RPMI8226 (cell line): ENCODE measurements around the gene SLC16A8.
A peak's percentile ranks its signal among the peaks of the same experiment; 100 is the strongest.
"Not testable (repeated sequence)": the region's sequence is repeated elsewhere in the genome, so short reads cannot be mapped to it uniquely, and the experiment has no call there.

Experiments used
- DNase-seq: peaks from one replicate; pipeline ENCODE4 v3.0.0-alpha.2; 2015

Gene SLC16A8

DNA sequence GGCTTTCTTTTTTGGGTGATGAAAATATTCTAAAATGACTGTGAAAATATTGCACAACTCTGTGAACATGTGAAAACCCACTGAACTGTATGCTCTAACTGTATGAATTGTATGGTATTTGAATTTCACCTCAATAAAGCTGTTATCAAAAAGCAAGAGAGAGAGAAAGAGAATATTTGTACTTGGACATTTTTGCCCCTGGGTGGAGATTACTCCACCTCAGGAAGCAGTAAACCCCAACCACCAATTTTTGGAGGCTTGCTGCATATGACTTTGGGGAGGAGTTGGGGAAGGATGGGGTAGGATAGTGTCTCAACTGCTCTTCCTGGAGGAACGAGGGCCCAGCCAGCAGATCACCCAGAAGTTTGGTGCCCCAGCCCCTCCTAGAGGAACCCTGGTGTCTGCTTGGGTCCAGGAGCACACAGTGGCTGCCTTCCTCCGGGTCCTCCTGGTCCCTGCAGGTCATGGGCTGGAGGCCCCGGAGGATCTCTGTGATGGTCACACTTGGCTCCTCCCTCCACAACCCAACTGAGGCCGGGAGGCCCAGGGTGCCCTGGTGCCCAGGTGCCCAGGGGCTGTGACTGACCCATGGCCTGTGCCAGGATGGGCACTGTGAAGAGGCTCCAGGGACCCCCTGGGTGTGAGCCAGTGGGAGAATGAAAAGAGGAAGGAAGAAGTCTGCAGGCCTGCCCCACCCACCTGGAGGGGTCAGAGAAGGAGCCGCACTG lies 42.1 kb downstream of the SLC16A8 start:
- no peak for DNase-seq

DNA sequence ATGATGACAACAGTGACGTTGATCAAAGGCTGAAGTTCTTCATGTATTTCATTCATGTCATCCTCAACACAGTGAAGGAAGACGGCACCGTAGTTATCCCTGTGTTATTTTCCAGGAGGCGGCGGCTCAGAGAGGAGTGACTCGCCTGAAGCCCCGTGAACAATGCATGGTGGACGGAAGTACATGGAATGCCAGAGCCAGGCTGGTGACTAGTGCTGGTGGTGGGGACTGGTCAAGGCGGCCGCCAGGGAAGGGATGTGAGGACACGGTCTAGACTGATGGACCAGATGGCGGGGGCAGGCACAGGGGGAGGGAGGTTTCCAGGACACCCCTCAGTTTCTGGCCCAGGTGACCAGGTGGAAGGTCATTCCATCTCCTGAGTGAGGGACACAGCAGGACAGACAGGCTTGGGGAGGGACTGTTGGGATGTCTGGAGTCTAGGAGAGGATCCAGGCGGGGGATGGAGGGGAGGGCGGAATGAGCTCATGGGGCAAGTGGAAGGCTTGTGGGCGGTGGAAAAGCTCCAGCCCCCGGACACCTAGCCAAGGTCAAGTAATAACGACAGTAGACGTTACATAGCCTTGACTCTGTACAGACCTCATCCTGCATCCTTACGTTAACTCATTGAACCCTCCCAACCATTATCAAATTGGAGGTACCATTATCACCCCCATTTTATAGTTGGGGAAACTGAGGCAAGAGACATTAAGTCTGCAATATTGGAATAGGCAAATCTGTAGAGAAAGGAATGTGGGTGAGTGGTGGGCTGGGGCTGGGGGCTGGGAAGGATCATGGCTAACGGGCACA lies 42.8 kb downstream of the SLC16A8 start:
- DNase-seq, result no peak

DNA sequence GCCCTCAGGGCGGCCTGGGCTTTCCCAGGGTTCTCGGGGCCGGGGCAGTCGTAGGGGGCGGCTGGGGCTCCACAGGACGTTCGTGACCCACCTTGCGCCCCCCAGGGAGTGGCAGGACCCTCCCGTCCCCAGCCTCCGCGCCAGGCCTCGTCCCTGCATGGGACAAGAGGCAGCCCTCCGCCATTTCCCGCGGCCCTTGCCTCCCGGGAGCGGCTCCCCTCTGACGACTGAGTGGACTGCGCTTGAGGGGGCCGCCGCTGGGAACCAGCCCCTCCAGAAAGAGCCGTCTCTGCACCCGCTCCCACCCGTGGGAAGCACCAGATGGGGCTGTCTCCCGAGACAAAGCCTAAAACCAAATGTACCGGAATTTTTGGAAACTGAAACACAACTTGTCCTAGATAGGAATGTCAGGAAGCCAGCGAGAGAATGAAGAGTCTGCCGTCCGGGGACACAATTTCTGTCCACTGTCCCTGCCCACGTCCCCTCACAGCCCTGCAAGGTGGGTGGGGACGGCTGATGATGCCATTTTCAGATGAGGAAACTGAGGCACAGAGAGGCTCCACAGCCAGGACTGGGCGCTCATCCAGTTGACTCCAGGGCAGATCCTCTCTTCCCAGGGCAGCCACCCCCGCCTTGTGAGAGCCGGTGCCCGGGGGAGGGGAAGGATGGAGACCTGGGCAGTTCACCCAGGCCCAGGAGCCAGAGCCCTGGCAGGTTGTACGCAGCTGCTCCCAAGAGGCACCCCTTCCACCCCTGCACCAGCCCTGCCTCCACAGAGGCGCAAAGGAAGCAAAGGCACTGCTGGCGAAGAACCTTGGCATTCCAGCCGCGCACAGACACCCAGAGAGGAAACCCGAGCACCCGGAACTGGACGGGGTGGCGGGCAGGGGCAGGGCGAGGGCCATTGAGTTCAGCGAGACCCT lies 44.8 kb downstream of the SLC16A8 start:
- DNase-seq, result no peak

GRCh38 chr22:38038426-38038825 lies 45.6 kb downstream of the SLC16A8 start:
- DNase-seq, result no peak

- not testable (repeated sequence) for DNase-seq
Observed at GRCh38 chr22:38037367-38038150, 46.4 kb downstream of the SLC16A8 start.

DNA sequence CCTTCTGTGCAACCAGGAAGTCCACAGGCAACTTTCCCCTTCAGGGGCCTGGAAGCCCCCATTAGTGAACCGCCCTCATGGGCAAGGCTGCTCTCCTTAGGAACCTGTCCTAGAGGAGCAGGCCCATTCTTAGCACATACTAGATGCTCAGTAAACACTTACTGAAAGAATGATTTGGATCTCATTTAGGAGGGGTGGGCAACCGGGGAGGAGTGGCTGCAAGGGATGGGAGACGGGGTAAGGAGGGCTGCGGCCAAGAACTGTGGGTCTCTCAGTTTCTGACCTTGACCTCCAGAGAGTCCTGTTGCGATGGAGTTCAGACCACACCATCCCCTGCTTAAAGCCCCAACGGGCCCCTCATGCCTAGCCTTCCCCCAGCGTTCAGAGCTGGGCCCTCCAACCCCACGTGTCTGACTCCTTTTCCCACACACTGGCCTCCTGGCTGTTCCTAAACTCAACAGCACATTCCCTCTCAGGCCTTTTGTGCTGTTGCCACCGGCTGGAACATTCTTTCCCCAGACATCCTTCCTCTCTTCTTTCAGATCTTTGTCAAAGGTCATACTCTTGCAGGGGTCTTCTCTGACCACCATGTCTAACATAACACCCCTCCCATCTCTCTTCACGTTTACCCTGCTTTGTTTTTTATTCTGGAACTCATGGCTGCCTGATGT lies 47.5 kb downstream of the SLC16A8 start:
- no peak for DNase-seq

GRCh38 chr22:38035530-38035885 lies 48.5 kb downstream of the SLC16A8 start:
- no peak for DNase-seq

DNA sequence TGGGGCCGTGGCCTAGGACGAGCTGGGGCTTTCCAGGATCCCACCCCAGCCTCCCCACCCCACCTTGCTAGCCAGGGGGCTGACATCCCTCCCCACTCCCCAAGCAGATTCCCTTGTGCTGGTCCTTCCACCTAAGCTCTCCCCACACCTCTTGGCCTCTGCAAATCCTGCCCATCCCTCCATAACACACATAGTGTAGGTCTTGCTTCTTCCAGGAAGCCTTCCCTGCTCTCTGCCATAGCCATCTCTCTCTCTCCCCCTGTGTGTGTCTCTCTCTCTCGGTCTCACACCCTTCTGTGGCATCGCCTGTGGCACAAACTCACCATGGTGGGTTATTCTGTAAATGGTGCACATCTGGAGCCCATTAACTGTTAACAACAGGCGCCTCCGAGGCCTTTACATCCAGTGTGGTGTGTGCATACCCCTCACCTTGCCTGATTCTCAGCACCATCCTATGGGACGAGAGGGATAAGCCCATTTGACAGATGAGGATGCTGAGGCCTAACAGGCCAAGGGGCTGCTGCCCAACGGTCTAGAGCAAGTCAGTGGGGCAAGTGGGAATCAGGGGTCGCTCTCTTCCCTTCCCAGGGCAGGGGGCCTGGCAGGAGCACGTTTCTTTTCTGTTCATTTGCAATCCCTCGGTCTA lies 49.0 kb downstream of the SLC16A8 start:
- no peak for DNase-seq

DNA sequence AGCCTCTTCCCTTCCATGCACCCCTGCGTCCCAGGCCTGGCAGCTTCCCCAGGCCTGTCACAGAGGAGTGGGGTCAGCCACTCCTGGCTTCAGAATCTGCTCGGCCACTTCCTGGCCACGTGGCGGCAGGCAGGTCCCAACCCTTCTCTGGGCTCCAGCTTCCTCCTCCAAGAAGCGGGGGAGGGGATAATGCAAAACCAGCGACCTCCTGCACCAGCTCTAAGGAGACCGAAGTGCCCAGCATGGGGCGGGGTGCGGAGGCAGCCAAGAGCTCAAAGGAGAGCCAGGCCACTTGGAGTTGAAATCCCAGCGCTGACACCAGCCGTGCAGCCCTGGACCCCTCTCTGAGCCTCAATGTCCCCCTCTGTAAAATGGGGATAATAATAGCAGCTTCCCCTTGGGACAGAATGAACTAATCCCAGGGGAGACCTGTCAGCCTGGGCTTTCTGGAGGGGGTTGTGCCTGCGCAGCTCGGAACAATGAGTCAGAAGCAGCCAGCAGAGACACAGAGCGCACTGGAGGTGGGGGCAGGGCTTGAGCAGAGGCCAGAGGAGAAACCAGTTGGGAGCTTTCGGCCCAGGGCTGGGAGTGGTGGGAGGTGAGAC lies 49.6 kb downstream of the SLC16A8 start:
- DNase-seq, result no peak

- no peak for DNase-seq
Observed at GRCh38 chr22:38033522-38034277, 50.3 kb downstream of the SLC16A8 start.

DNA sequence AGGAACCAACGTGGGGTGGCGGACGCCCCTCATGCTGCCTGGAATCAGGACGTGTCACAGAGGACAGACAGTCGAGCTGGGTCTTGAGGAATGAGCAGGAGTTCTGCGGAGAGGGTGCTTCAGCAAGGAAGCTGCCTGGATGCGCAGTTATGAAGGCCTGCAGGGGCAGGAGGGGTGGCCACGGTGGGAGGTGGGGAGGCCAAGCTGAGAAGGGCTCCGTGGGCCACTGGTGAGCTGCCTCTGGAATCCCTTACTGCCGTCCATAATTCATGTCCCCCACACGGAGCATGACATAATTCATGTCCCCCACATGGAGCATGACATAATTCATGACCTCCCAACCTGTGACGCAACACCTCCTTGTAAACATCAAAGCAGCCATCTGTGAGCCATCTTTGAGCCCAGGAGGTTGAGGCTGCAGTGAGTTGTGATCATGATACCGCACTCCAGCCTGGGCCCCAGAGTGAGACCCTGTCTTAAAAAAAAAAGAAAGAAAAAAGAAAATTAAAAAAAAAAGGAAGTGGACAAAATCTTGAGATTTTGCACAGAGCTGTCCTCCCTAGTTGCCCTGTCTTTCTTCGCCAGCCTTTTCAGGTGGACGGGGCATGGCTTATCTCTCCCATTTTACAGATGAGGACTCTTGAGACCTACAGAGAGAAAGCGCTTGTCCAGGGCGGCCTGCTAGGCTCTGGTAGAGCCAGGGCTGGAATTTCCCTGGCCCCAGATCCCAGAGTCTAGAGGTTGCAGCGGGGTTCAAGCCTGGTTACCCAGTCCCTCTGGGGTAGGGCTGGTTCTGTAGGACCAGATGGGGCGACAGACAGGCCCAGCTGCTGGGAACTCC lies 51.1 kb downstream of the SLC16A8 start:
- DNase-seq, result no peak

DNA sequence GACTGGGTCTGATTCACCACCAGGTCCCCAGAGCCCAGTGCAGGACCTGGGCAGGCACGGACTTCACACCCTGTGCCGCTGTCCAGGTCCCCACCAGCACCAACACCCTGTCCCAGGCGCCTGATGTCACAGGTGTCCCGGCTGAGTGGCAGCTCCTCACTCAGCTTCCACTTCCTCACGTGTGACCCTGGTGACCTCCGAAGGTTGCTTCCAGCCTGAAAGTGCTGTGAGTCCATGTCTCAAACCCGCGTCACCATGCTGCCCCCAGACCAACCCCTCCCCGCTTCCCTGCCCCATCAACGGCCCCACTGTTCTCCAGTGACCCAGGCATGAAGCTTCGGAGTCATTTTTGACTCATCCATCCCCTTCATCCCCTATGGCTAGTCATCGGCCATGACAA lies 52.5 kb downstream of the SLC16A8 start:
- peak; percentile 25 for DNase-seq

DNA sequence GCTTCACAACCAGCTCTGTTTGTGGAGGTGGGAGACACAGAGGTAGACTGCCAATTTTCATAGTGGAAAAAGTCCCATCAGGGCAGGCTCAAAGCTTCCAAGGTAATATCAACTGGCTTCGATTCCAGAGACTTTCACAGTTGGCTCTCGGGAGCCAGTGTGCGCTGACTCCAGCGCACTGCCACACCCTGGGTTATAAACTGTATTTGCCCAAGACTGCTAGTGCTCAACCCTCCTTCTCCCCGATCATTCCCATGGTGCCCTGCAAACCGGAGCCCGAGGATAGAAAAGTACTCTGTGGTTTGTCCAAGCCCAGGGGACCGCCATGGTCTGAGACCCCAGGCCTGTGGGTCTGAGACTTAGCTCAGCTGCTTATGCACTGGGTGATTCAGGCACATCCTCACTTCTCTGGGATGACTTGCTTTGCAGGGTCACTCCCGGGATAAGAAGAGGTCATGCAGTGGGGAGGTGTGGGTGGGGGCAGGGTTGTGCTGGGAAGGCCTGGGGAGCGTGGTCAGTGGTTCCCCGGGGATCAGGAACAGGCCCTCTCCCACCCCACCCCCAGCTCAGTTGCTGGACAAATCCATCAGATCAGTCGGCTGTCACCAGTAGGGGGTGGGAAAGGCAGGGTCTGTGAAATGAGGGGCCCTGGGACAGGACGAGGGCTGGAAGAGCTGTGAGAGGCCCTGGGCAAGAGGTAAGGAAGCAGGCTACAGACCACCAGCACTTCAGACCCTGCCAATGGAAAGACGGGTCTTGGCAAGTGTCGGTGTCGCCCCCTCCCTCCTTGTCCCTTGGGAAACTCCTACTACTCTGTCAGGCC lies 53.5 kb downstream of the SLC16A8 start:
- DNase-seq, result no peak

GRCh38 chr22:38029901-38030300 lies 54.1 kb downstream of the SLC16A8 start:
- no peak for DNase-seq

DNA sequence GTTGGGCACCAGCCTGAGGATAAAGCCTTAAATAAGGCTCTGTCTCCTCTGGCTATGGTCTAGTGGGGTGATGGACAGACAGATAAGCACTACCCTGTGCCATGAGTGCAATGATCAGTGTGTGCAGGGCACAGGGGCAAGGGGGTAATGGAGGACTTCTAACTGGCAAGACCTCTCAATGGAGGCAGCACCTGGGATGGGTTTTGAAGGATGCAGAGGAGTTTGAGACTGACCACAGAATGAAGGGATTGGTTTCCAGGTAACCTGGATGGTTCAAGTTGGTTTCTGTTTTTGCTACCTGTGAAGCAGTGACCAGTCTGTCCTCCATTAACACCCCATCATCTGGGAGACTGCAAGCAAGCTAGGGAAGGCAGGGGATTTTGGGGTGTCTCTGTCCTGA lies 54.6 kb downstream of the SLC16A8 start:
- DNase-seq, result no peak

DNA sequence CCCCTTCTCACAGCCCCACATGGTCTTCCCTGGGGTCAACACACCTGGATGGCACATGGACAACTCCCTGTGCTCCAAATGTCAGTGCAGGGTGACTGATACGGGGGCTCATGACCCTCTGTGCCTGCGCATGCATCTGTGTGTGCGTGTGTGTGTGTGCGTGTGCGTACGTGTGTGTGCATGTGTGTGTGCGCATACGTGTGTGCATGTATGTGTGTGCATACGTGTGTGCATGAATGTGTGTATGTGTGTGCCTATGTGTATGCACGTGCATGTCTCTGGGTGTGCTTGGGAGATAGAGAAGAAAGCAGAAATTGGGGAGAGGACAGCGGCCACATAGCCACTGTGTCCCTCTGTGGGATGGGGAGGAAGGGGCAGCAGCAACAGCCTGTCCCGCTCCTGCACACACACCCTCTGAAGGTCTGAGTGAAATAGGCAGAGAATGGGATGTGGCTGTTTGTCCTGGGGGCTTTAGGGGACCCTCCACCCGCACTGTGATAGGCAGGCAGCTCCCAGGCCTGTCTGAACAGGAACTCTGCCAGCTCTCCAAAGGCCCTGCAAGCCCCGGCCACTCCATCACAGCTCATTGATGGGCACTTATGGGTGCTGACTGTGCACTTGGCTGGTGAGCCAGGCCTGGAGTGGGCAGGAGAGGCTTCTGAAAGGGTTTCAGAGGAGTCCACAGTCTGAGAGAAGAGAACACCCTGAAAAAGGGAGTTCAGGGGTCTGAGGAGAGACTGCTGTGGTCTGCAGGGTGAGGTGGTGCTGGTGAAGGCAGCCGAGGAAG lies 55.4 kb downstream of the SLC16A8 start:
- no peak for DNase-seq
